ENCODE measurements around the gene G6PC1.
"Not testable (repeated sequence)": the region's sequence is repeated elsewhere in the genome, so short reads cannot be mapped to it uniquely, and the experiment has no call there.

The G6PC1 gene

GRCh38 chr17:42900460-42901331, at the start of gene G6PC1:
TSS of gene G6PC1 (plus strand) at chr17:42900799. CDS start at chr17:42900877, 78 bp downstream.
- DNase-seq = no peak

- no peak for DNase-seq
Measured at GRCh38 chr17:42850954-42851353, 49.6 kb upstream of the G6PC1 start, which contains the start of gene AOC3. TSS of gene AOC3 (plus strand) at chr17:42851199. CDS start at chr17:42851344, 145 bp downstream.

DNA sequence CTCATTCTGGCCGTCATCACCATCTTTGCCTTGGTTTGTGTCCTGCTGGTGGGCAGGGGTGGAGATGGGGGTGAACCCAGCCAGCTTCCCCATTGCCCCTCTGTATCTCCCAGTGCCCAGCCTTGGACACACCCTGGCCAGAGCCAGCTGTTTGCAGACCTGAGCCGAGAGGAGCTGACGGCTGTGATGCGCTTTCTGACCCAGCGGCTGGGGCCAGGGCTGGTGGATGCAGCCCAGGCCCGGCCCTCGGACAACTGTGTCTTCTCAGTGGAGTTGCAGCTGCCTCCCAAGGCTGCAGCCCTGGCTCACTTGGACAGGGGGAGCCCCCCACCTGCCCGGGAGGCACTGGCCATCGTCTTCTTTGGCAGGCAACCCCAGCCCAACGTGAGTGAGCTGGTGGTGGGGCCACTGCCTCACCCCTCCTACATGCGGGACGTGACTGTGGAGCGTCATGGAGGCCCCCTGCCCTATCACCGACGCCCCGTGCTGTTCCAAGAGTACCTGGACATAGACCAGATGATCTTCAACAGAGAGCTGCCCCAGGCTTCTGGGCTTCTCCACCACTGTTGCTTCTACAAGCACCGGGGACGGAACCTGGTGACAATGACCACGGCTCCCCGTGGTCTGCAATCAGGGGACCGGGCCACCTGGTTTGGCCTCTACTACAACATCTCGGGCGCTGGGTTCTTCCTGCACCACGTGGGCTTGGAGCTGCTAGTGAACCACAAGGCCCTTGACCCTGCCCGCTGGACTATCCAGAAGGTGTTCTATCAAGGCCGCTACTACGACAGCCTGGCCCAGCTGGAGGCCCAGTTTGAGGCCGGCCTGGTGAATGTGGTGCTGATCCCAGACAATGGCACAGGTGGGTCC, 49.0 kb upstream of the G6PC1 start:
- not testable (repeated sequence) for DNase-seq

DNA sequence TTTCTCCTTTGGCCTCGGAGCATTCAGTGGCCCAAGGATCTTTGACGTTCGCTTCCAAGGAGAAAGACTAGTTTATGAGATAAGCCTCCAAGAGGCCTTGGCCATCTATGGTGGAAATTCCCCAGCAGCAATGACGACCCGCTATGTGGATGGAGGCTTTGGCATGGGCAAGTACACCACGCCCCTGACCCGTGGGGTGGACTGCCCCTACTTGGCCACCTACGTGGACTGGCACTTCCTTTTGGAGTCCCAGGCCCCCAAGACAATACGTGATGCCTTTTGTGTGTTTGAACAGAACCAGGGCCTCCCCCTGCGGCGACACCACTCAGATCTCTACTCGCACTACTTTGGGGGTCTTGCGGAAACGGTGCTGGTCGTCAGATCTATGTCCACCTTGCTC, 48.2 kb upstream of the G6PC1 start:
- no peak for DNase-seq

GRCh38 chr17:42853004-42853403, 47.6 kb upstream of the G6PC1 start:
- DNase-seq = no peak

DNA sequence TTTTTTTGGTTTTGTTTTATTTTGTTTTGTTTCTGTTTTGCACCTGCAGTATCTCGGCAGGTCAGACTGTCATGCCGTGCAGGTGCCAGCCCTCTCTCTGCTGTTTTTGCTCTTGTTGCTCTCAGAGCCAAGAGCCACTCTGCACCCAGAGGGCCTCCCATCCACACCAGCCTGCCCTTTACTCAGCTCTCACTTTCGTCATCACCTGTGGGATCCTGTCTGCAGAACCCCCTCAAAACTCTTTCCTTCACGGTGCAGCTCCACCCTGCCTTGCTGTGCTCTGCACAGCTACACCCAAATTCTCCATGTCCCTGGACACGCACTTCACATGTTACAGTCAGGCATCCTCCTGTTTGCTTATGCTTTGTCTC, 47.0 kb upstream of the G6PC1 start:
- no peak for DNase-seq

GRCh38 chr17:42853968-42854790, 46.4 kb upstream of the G6PC1 start:
- DNase-seq = no peak

DNA sequence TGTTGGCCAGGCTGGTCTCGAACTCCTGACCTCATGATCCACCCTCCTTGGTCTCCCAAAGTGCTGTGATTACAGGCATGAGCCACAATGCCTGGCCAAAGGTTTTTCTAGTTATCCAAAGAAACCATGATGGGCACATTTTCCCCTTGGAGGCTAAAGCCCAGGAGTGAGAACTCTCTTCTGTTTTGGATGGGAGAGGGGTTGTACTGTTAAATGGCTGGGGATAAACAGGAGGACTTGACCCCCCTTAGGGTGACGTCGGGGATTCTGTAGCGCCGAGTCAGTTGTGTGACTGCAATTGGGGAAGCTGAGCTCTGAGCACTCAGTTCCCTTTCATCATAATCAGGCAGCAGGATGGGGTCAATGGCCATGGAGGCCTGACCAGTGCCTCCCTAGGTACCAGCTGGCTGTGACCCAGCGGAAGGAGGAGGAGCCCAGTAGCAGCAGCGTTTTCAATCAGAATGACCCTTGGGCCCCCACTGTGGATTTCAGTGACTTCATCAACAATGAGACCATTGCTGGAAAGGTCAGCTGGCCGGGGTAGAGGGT, 45.5 kb upstream of the G6PC1 start:
- DNase-seq = no peak

DNA sequence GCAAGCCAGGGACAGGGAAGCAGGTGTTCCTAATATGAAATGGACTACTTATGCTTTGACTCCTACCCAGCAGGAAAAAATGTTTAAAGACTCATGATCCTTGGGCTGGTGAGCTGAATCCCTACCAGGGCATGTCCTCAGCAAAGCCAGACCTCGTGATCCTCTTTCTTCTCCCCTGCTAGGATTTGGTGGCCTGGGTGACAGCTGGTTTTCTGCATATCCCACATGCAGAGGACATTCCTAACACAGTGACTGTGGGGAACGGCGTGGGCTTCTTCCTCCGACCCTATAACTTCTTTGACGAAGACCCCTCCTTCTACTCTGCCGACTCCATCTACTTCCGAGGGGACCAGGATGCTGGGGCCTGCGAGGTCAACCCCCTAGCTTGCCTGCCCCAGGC, 44.5 kb upstream of the G6PC1 start:
- DNase-seq = not testable (repeated sequence)

DNA sequence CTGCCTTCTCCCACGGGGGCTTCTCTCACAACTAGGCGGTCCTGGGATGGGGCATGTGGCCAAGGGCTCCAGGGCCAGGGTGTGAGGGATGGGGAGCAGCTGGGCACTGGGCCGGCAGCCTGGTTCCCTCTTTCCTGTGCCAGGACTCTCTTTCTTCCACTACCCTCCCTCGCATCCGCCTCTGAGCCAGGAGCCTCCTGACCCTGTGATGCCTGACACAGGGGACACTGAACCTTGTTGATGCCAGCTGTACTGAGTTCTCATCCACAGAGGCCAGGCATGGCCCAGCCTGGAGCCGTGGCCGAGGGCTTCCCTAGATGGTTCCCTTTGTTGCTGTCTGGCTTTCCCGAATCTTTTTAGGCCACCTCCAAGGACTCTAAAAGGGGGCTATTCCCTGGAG, 44.1 kb upstream of the G6PC1 start:
- DNase-seq = not testable (repeated sequence)

DNA sequence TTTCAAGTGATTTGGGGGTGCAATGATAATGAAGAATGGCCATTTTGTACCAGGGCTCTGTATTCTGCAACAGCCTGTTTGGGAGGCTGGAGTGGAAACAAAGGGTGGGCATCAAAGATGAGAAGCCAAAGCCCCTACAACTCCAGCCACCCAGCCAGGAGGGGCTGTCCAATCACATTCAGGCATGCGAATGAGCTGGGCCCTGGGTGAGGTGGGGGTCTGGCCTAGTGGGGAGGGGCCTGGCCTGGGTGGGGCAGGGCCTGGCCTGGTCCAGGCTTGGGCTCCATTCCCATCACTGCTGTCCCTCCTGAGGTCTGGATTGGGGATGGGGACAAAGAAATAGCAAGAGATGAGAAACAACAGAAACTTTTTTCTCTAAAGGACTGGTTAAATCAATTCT, 43.2 kb upstream of the G6PC1 start:
- no peak for DNase-seq

- DNase-seq = no peak
Measured at GRCh38 chr17:42865638-42866094, 34.9 kb upstream of the G6PC1 start.

- no peak for DNase-seq
Measured at GRCh38 chr17:42866216-42866615, 34.4 kb upstream of the G6PC1 start.

GRCh38 chr17:42866631-42867575, 33.7 kb upstream of the G6PC1 start:
- DNase-seq = no peak

DNA sequence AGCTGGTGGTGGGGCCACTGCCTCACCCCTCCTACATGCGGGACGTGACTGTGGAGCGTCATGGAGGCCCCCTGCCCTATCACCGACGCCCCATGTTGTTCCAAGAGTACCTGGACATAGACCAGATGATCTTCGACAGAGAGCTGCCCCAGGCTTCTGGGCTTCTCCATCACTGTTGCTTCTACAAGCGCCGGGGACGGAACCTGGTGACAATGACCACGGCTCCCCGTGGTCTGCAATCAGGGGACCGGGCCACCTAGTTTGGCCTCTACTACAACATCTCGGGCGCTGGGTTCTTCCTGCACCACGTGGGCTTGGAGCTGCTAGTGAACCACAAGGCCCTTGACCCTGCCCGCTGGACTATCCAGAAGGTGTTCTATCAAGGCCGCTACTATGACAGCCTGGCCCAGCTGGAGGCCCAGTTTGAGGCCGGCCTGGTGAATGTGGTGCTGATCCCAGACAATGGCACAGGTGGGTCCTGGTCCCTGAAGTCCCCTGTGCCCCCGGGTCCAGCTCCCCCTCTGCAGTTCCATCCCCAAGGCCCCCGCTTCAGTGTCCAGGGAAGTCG, 32.8 kb upstream of the G6PC1 start:
- DNase-seq = not testable (repeated sequence)

DNA sequence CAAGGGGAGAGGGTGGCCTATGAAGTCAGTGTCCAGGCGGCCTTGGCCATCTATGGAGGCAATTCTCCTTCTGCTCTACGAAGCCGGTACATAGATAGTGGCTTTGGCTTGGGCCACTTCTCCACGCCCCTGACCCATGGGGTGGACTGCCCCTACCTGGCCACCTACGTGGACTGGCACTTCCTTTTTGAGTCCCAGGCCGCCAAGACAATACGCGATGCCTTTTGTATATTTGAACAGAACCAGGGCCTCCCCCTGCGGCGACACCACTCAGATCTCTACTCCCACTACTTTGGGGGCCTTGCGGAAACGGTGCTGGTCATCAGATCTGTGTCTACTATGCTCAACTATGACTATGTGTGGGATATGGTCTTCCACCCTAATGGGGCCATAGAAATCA, 32.3 kb upstream of the G6PC1 start:
- no peak for DNase-seq

DNA sequence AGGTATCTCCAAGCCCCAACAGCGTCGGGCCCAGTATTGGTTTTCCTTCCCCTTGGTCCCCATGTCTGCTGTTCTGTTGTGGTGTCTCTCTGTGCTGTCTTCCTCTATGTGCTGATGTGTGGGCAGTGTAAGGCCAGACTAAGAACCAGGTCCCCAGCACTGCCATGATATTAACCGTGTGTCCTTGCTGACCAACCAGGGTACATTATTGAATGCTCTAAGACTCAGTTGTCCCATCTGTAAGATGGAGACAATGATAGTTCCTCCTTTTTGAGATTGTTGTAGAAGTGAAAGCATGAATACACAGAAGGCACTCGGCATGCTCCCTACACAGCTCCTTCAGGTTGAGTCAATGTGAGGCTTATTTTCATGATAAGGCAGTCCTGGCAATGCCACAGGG, 29.0 kb upstream of the G6PC1 start:
- no peak for DNase-seq

- no peak for DNase-seq
Measured at GRCh38 chr17:42872251-42872965, 28.2 kb upstream of the G6PC1 start.

- no peak for DNase-seq
Measured at GRCh38 chr17:42873315-42873714, 27.3 kb upstream of the G6PC1 start.

Data from activated effector memory CD4-positive, alpha-beta T cell treated with Interleukin-2 at 50 U/mL for 16 hours (primary cell).